Activated T-cell treated with anti-CD3 and anti-CD28 coated beads for 48 hours (primary cell): Measurements from ENCODE around the gene QRFP.

Source experiments
- DNase-seq: peaks from one replicate; pipeline ENCODE4 v3.0.0-alpha.2; 2020; ENCODE audit warnings: low read depth

QRFP gene

GRCh38 chr9:130904070-130905044, 7.7 kb upstream of the QRFP start:
- no peak for DNase-seq

- DNase-seq, result no peak
These were observed 6.8 kb upstream of the QRFP start for GRCh38 chr9:130903194-130904069.

GRCh38 chr9:130902204-130903185, 5.9 kb upstream of the QRFP start:
- DNase-seq, result no peak

- DNase-seq, result no peak
These were observed 5.0 kb upstream of the QRFP start for GRCh38 chr9:130901498-130902203.

GRCh38 chr9:130900701-130901497, 4.3 kb upstream of the QRFP start:
- no peak for DNase-seq

GRCh38 chr9:130899051-130899748, 2.6 kb upstream of the QRFP start:
- DNase-seq, result no peak

GRCh38 chr9:130898552-130898852, 1.9 kb upstream of the QRFP start:
- DNase-seq, result no peak

- DNase-seq, result no peak
These were observed 1.4 kb upstream of the QRFP start for GRCh38 chr9:130897848-130898551.

- no peak for DNase-seq
These were observed 616 bp upstream of the QRFP start for GRCh38 chr9:130897105-130897751.

- DNase-seq, result no peak
These were observed 955 bp downstream of the QRFP start for GRCh38 chr9:130895481-130896232.

- DNase-seq, result no peak
These were observed 1.6 kb downstream of the QRFP start for GRCh38 chr9:130895038-130895437.

GRCh38 chr9:130894546-130894945, 2.1 kb downstream of the QRFP start:
- no peak for DNase-seq

GRCh38 chr9:130893341-130894101, 3.1 kb downstream of the QRFP start:
- DNase-seq, result no peak

- DNase-seq, result no peak
These were observed 3.9 kb downstream of the QRFP start for GRCh38 chr9:130892477-130893304.

GRCh38 chr9:130891688-130892476, 4.7 kb downstream of the QRFP start:
- no peak for DNase-seq
